NOMO-1 treated with dmso at 0.1 percent for 144 hours (cell line): ENCODE measurements around the gene PDLIM3.
"Not testable (repeated sequence)": the region's sequence is repeated elsewhere in the genome, so short reads cannot be mapped to it uniquely, and the experiment has no call there.

Experiments used
- DNase-seq: peaks from one replicate; lab custom pipeline; 2025; ENCODE audit not compliant: unreplicated experiment; lab: John Stamatoyannopoulos, UW

PDLIM3 gene, protein sequence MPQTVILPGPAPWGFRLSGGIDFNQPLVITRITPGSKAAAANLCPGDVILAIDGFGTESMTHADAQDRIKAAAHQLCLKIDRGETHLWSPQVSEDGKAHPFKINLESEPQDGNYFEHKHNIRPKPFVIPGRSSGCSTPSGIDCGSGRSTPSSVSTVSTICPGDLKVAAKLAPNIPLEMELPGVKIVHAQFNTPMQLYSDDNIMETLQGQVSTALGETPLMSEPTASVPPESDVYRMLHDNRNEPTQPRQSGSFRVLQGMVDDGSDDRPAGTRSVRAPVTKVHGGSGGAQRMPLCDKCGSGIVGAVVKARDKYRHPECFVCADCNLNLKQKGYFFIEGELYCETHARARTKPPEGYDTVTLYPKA

DNA sequence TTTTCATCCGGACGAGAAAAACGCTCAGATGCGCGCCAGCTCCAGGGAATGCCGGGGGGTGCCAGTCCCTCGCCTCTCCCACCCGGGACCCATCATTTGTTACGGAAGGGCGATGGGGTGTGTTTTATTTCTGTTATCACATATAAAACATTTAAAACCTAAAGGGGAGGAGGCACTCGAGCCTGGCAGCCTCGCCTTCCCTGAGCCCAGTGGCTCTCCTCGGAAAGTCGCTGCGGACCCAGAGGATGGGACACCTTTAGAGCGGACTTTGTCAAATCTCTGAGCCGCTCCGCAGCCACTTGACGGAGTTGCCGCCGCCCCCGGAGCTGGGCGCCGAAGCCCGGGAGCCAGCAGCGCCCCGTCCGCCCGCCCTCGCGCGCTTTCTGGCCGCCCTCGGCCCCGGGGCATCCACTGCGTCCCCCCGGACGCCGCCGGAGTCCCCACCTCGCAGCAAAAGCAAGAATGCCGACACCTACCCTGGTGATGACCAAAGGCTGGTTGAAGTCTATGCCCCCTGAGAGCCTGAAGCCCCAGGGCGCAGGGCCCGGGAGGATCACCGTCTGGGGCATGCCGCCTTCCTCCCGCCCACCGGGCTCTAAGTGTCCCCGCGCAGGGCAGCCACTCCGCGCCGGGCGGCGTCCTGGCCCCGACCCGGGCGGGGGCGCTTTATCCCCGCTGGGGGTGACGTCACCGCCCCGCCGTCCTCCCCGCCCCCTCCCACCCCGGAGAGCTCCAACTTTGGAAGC lies at the start of gene PDLIM3:
Gene PDLIM3 (minus strand): TSS at position 642 of the 746 bp plus-strand sequence. CDS start 73 bp downstream, at position 569.
- no peak for DNase-seq

- DNase-seq, result no peak
Measured at GRCh38 chr4:185583813-185584212, 48.5 kb upstream of the PDLIM3 start.

DNA sequence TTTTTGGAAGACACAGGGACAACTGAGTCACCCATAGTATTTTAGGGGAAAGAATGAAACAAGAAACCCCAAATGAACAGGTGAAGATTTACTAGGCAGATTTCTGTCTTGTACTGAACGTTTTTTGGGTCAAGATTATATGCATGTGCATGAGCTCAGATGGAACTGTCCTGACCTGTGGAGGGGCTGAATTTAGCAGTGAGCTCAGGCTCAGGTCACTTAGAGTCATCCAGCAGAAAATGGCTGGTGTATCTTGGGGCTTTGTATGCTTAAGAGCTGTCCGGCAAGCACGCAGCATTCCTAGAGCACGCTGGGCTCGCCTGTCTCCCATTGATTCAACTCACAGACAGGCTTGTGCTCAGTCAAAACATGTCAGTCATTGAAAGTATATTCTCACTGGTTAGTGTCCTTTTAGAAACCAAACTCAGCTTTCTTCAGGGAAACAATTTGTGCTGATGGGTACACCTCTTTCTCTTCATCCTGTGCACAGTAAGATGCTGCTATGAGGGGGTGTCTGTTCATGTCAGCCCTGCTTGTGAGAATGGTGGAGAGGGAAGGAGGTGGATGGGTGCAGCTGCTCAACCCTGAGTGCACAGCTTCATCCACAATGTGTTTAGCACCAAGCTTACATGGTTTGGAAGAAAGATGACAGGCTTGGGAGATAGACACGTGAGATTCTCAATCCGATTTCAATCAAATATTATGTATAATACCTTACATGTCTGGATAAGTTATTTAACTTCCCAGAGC lies 47.5 kb upstream of the PDLIM3 start:
- no peak for DNase-seq

DNA sequence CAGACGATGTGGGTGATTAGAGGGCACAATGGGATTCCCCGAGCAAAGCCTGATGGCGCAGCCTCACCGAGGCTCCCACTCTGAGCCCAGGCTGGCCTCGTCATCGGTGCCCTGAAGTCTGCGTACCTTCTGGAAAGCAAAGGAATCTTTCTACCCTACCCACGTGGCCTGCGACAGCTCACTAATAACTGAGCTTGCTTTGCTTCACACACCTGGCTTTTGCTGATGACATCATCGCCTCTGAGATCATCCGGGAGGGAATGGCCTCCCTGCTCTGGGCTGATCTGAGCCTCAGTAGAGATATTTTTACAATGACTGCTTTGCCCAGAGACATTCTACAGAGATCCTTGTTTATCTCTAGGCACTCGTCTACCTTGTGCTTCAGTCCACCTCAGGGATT lies 45.4 kb upstream of the PDLIM3 start:
- no peak for DNase-seq

- no peak for DNase-seq
Measured at GRCh38 chr4:185578284-185578683, 43.0 kb upstream of the PDLIM3 start.

DNA sequence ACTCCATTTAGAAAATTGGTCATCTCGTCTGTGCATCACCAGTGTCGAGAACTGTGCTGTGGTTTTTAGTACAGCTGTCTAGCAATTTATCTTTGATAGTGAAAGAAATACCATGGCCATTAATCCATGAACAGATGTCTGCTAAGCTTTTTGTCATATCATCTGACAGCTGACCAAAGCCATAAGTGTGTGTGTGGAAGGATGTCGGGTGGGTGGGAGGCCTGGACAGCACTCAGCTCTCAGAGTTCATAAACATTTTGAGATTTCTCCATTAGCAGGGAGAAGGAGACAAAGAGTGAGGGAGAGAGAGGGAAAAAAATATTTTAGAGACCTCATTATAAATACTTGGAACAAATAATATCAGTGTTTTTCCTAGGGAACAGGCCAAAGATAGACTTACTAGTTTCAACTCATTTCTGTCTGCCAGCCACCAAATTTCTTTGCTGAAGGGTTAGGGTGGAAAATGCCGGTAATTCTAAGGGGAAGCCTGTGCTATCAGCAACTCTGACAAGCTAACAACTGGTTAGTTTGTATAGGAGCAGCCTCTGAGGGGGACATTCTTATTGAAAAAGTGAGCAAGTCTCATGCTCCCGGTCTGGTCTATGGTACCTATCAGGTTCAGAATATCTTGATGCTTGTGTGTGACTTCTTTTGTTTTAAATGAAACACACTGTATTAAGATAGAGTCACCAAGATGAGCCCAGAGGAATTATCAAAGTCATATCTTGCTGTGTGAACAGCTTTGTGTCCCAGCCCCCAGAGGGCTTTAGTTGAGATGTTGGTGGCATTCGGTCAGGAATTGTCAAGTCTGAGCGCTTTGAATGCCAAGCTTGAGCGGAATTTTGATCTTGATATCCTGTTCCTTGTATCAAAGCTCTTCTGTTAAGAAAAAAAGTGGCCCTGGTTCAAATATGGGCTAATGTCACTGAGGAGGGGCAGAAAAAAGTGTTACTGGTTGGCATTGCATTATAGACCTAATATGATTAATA lies 41.9 kb upstream of the PDLIM3 start:
- DNase-seq, result no peak

- DNase-seq, result no peak
Measured at GRCh38 chr4:185576314-185576961, 41.1 kb upstream of the PDLIM3 start.

DNA sequence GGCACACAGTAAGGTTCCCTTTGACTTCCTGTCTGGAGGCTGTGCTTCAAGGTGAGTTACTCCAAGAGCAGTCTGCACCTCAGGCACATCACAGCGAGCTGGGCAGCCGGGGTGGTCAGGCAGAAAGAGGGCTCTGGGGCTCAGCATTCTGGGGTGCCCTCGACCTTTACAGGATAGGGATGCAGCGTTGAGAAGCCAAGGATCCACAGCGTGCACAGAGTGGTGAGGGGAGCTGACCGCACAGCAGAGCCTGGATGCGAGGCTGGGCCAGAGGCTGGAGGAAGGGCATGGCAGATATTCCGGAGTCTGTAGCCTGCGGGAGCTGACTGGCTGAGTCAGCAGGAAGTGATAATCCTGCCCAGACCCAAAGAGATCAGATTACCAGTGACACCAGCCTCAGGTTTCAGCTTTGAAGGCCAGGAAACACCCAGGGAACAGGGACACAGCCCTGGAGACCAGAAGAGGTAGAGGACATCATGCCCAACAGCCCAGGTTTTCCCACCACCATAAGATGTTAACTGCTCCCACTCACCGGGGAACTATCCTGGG lies 38.4 kb upstream of the PDLIM3 start:
- no peak for DNase-seq

DNA sequence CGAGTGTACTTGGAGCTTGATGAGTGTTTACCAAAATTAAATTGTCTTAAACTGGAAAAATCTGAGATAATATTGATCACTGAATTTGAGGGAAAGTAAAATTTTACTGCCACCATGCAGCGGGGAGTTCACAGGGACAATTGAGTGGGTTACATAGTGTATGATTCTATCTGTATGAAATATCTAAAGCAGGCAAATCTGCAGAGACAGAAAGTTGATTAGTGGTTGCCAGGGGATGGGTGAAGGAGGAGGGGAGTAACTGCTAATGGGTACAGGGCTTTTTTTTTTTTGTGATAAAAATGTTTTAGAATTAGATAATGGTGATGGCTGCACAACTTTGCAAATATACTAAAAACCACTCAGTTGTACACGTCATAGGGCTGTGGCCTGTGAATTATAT lies 35.4 kb upstream of the PDLIM3 start:
- no peak for DNase-seq

GRCh38 chr4:185567381-185568376 lies 32.4 kb upstream of the PDLIM3 start:
- DNase-seq, result no peak

DNA sequence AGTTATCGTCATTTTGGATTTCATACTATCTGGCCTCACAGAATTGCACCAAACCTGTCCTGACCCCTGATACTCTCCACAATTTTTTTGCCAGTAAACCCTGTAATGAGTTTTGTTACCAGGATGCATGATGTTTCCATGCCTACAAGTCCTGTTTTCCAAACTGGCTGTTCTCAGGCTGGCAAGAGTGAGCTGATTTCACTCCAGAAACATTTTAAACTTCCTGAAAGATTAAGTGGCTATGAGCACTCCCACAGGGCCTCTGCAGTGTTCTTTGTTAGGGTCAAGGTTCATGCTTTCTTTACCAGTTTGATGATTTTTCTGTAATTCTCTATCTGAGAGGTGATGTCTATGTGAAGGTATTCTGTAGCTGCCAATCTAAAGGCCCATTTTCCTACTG lies 31.7 kb upstream of the PDLIM3 start:
- DNase-seq, result no peak

DNA sequence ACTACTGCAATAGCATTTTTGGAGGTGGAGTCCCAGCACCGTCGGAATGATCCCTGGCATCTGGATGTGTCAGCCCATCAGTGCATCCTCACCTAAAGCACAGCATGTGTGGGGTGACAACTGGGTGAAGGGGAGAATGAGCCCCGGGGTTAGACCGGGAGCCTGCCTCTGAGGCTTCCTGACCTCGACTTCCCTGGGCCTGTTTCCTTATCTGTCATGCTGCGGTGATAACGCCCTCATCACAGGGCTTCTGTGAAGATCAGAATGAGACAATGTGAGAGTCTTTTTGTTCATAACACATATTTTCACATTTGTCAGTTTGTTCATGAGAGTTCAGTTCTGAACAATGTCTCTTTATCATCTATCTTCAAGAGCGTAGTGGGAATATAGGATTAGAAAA lies 31.1 kb upstream of the PDLIM3 start:
- DNase-seq, result no peak

- DNase-seq, result no peak
Measured at GRCh38 chr4:185565696-185566095, 30.4 kb upstream of the PDLIM3 start.

DNA sequence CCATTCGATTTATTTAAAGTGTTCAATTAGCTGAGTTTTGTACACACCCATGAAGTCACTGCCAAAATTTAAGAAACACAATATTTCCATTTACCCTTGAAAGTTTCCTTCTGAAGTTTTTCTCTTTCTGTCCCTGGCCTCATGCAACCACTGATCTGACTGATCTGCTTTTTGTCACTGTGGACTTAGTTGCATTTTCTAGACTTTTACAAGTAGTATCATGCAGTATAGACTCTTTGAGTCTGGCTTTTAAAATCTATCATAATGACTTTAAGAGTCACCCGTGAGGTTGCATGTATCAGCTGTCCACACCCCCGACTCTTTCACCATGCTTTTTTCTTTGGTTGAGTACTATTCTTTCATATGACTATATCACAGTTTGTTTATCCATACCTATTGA lies 29.0 kb upstream of the PDLIM3 start:
- no peak for DNase-seq

- DNase-seq, result no peak
Measured at GRCh38 chr4:185562531-185562930, 27.2 kb upstream of the PDLIM3 start.

DNA sequence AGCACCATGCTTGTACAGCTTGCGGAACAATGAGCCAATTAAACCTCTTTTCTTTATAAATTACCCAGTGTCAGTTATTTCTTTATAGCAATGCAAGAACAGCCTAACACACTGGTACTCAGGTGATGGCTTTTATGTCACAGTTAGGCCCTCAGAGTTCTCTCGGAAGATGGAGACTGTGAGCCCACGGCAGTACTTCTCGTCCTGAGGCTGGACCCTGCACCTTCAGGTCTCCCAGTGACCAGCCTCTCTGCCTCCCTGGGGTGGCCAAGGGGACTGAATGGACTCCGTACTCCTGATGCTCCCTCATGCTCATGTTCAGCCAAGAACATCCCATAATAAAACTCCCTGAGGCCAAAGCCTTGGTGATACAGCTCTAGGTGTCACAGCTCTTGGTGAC lies 25.0 kb upstream of the PDLIM3 start:
- DNase-seq, result no peak

- DNase-seq, result no peak
Measured at GRCh38 chr4:185559915-185560281, 24.6 kb upstream of the PDLIM3 start.

DNA sequence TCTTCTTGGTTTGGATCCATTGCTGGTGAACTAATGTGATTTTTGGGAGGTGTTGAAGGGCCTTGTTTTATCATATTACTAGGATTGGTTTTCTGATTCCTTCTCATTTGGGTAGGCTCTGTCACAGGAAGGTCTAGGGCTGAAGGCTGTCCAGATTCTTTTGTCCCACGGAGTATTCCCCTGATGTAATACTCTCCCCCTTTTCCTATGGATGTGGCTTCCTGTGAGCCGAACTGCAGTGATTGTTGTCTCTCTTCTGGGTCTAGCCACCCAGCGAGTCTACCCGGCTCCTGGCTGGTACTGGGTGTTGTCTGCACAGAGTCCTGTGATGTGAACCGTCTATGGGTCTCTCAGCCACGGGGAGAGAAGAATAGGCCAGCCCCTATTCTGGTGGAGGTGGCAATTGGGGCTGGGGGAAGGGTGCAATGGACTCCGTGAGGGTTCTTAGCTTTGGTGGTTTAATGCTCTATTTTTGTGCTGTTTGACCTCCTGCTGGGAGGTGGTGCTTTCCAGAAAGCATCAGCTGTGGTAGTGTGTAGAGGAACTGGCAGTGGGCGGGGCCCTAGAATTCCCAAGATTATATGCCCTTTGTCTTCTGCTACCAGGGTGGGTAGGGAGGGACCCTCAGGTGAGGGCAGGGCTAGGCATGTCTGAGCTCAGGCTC lies 24.1 kb upstream of the PDLIM3 start:
- DNase-seq, result not testable (repeated sequence)
